K562 (cell line): ENCODE measurements around the gene TRAPPC2L. TPM values are rescaled to one million over a fixed set of nuclear protein-coding genes. Genes with fewer than 3 reads are reported as not detected.
A peak's percentile ranks its signal among the peaks of the same experiment; 100 is the strongest.

ENCODE experiments used
- ATAC-seq: fragments of 200-7000 bp; cut with Tn5 transposase; 3 replicates; pipeline ENCODE4 v1.9.1; 2020; ENCODE audit warnings: moderate library complexity
- BruUV-seq: library from RNA; stranded (reverse); fragments of 400-500 nt; replicated peaks from 2 replicates; lab custom pipeline; 2021; lab: Mats Ljungman, UMichigan
- CTCF ChIA-PET: fragments of 300-600 bp; formaldehyde crosslinking; extraction: SDS; loops from one replicate; lab custom pipeline; 2021; ENCODE audit warnings: low intra/inter-chr PET ratio; lab: Yijun Ruan, JAX
- POLR2A ChIA-PET: fragments of 300-600, 350-650 bp; sonication (Branson Sonifier 250); formaldehyde crosslinking; extraction: SDS; loops from one replicate; lab custom pipeline; 2021; ENCODE audit warnings: antibody characterized with exemption, inconsistent platforms; lab: Yijun Ruan, JAX
- DNase-seq, 4 experiments: peaks; one replicate each; pipeline versions ENCODE4 v3.0.0 to v3.0.0-alpha.2; 2011 to 2018; ENCODE audit warnings: low spot score in 3 of 4, mixed read lengths in 3 of 4; ENCODE audit errors: extremely low read depth in 1 of 4
- FAIRE-seq: peaks from 2 replicates; lab custom pipeline; 2011; peaks lifted over from hg19 to GRCh38; lab: Jason Lieb, UNC
- H2AFZ ChIP-seq: 2 replicates; pipeline ENCODE4 v1.6.0; 2011; ENCODE audit warnings: low read depth, low read length, control low read depth, inconsistent platforms
- H3K27ac ChIP-seq: fragments of 200-600 bp; 3 replicates; pipeline ENCODE4 v1.8.0; 2011; ENCODE audit warnings: low read depth, mild to moderate bottlenecking, control low read depth, inconsistent platforms, low read length, moderate library complexity, mixed read lengths; ENCODE audit errors: extremely low read depth
- H3K27me3 ChIP-seq, 2 experiments: fragments of 300-600 bp in 1 of 2; 2 replicates in 1 of 2; 3 replicates in 1 of 2; pipeline versions ENCODE4 v1.6.0 to v1.8.0; 2011; ENCODE audit warnings: inconsistent platforms in 2 of 2, low read length in 2 of 2, mild to moderate bottlenecking in 1 of 2, mixed read lengths in 1 of 2, moderate library complexity in 1 of 2; ENCODE audit not compliant: control insufficient read depth in 2 of 2, insufficient read depth in 2 of 2
- H3K36me3 ChIP-seq: fragments of 300-600 bp; 3 replicates; pipeline ENCODE4 v1.8.0; 2011; ENCODE audit warnings: mild to moderate bottlenecking, low read length, inconsistent platforms; ENCODE audit not compliant: control insufficient read depth, insufficient read depth
- H3K4me1 ChIP-seq, 2 experiments: fragments of 200-600 bp in 1 of 2; replicated peaks in 1 of 2; 2 replicates in 1 of 2; 3 replicates in 1 of 2; pipeline versions ENCODE4 v1.5.1 to v1.8.0; 2011; ENCODE audit warnings: inconsistent platforms in 2 of 2, low read length in 2 of 2, mild to moderate bottlenecking in 1 of 2, mixed read lengths in 1 of 2, moderate library complexity in 1 of 2; ENCODE audit not compliant: control insufficient read depth in 2 of 2, insufficient read depth in 2 of 2
- H3K4me2 ChIP-seq: 2 replicates; pipeline ENCODE4 v1.6.1; 2011; ENCODE audit warnings: low read length, control low read depth, inconsistent platforms, mixed read lengths; ENCODE audit not compliant: insufficient read depth
- H3K4me3 ChIP-seq: fragments of 200-600 bp; sonication (generic), shearing (Covaris generic); 2 replicates; pipeline ENCODE4 v1.5.1; 2016; ENCODE audit warnings: control low read depth, inconsistent platforms
- H3K79me2 ChIP-seq: fragments of 200-600 bp; 3 replicates; pipeline ENCODE4 v1.8.0; 2011; ENCODE audit warnings: low read length, inconsistent platforms; ENCODE audit not compliant: control insufficient read depth, insufficient read depth
- H3K9ac ChIP-seq, 2 experiments: 2 replicates each; pipeline versions ENCODE4 v1.6.0 to v1.6.1; 2011; ENCODE audit warnings: low read depth in 2 of 2, low read length in 2 of 2, control low read depth in 1 of 2, inconsistent platforms in 1 of 2, mild to moderate bottlenecking in 1 of 2, mixed read lengths in 1 of 2; ENCODE audit not compliant: insufficient read depth in 1 of 2
- H3K9me1 ChIP-seq: one replicate; pipeline ENCODE4 v1.6.0; 2011; ENCODE audit warnings: inconsistent platforms, mild to moderate bottlenecking, low read length, moderate library complexity; ENCODE audit not compliant: control insufficient read depth, insufficient read depth
- H3K9me3 ChIP-seq: replicated peaks from 2 replicates; pipeline ENCODE4 v1.5.1; 2011; ENCODE audit warnings: low read depth, low read length, inconsistent platforms; ENCODE audit not compliant: control insufficient read depth, insufficient read depth
- H4K20me1 ChIP-seq: replicated peaks from 2 replicates; pipeline ENCODE4 v1.6.1; 2011; ENCODE audit warnings: low read length, inconsistent platforms, mixed read lengths; ENCODE audit not compliant: control insufficient read depth, insufficient read depth
- POLR2G ChIP-seq: fragments of 200-400 bp; formaldehyde crosslinking; IDR thresholded peaks from 2 replicates; pipeline ENCODE4 v1.6.1; 2017; ENCODE audit warnings: low read depth, mild to moderate bottlenecking, antibody characterized with exemption, low read length, moderate library complexity
- RBFOX2 ChIP-seq: fragments of 200-400 bp; formaldehyde crosslinking; IDR thresholded peaks from 2 replicates; pipeline ENCODE4 v1.6.1; 2017; ENCODE audit warnings: low read depth, mild to moderate bottlenecking, low read length, moderate library complexity
- XRCC3 ChIP-seq: fragments of 450-650 bp; IDR thresholded peaks from 2 replicates; pipeline ENCODE4 v1.6.1; 2017; ENCODE audit warnings: mild to moderate bottlenecking, moderate library complexity
- WGBS: fragments of 100-300 bp; shearing (Covaris generic); methylation state at CpG from one replicate; pipeline ENCODE4 v1.1.6; 2016; ENCODE audit warnings: low coverage, mixed read lengths; ENCODE audit not compliant: insufficient coverage; ENCODE audit errors: missing lambda C conversion rate; 5-methylcytosine and 5-hydroxymethylcytosine counted together
- in situ Hi-C: fragments of 300-500 bp; cut with MboI; formaldehyde crosslinking; loops from 4 replicates; pipeline ENCODE4 v1.15.0; 2018; ENCODE audit warnings: inconsistent platforms, mixed read lengths
- intact Hi-C: fragments of 100-400 bp; cut with micrococcal nuclease; formaldehyde crosslinking; loops from 2 replicates; pipeline ENCODE4 v1.14.2; 2022
- polyA plus RNA-seq, 8 experiments: library from polyadenylated mRNA; depleted of rRNA in 4 of 8; stranded (reverse) in 5 of 8; unstranded in 3 of 8; fragments of >200 nt; fragmentation: Nextera tagmentation in 2 of 8; fragmentation: Illumina TruSeq in 1 of 8; extraction: Ambion mirVana in 2 of 8; extraction: Trizol in 1 of 8; gene quantifications; 2 replicates each; pipeline versions ENCODE4 v1.2.1 to v1.2.3, GENCODE V29; 2011 to 2014; ENCODE audit warnings: inconsistent platforms in 1 of 8, missing spikeins in 1 of 8
- total RNA-seq, 7 experiments: library from RNA; depleted of rRNA in 6 of 7; stranded (reverse); fragments of >200 nt in 6 of 7; fragmentation: Illumina TruSeq in 2 of 7; extraction: Trizol in 2 of 7; gene quantifications; 2 replicates each; pipeline versions ENCODE4 v1.2.1 to v1.2.3, GENCODE V29; 2011 to 2021; ENCODE audit warnings: low replicate concordance in 1 of 7
- TF ChIP-seq, protein P1 (sequence below): sonication (generic); formaldehyde crosslinking; IDR thresholded peaks from 2 replicates; pipeline ENCODE4 v1.8.1; 2023; ENCODE audit warnings: mild to moderate bottlenecking, missing genetic modification reagents

TRAPPC2L gene
- total and polyA plus RNA-seq, 9 of the 15 experiments (the other 6 are each of a cell fraction or from before 2014, with no cell fraction given), result 60.4 to 398 (median 97.5) TPM

DNA sequence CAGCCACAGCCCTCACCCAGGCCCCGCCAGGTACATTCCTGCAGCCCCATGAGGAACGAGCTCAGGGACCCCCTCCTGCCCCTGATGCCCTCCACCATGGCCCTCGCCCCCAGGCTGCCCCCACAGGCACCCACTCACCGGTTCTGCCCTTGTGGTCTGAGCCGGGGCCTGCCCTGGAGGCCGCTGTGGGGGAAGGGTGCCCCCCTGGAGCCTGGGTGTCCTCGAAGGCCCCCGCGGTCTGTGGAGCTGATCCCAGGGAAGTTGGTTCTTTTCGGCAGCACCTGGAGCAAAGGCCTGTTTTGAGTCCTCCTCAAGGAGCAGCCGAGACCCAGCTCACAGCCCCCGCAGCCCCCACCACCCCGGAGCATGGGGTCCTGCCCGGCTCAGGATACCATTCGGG, 7.2 kb downstream of the TRAPPC2L start:
- no peak overlapping the region for H3K27ac ChIP-seq
- H3K27me3 ChIP-seq, result no peaks in the 10 kb centered on the region
- no peak overlapping the region for H3K9ac ChIP-seq
- intact Hi-C loops, result no loop called here
- H3K4me1 ChIP-seq, result peaks cover 0 to 57% of the 10 kb centered on the region in 2 experiments; a peak in 2 of 5 replicates
- ChIA-PET POLR2A (interaction anchor here (0.6 to 1.3 kb wide), 4 partner anchors 13 to 1219 kb away, joined by 3 to 5 read pairs (median 4); no protein-coding TSS in a partner anchor), CTCF (no interaction called here)
- DNase-seq (no peak), FAIRE-seq (no peak), ATAC-seq (no peak)
- H2AFZ ChIP-seq, result no peak overlapping the region
- 0 out of 2 replicates have a peak, but pooled peaks cover 4% of the 10 kb centered on the region for H4K20me1 ChIP-seq
- no peak overlapping the region for H3K4me3 ChIP-seq
- no peaks in the 10 kb centered on the region for H3K79me2 ChIP-seq
- no peaks in the 10 kb centered on the region for H3K9me1 ChIP-seq
- 76% methylated on average over 8 of the region's 15 CpGs for WGBS
- H3K4me2 ChIP-seq, result no peak overlapping the region
- TF ChIP-seq POLR2G (peak; percentile 47; the same call in 1 of the 2 replicates), XRCC3 (no peak), RBFOX2 (peak; percentile 44; the same call in 1 of the 2 replicates)
- TF ChIP-seq, protein P1, sequence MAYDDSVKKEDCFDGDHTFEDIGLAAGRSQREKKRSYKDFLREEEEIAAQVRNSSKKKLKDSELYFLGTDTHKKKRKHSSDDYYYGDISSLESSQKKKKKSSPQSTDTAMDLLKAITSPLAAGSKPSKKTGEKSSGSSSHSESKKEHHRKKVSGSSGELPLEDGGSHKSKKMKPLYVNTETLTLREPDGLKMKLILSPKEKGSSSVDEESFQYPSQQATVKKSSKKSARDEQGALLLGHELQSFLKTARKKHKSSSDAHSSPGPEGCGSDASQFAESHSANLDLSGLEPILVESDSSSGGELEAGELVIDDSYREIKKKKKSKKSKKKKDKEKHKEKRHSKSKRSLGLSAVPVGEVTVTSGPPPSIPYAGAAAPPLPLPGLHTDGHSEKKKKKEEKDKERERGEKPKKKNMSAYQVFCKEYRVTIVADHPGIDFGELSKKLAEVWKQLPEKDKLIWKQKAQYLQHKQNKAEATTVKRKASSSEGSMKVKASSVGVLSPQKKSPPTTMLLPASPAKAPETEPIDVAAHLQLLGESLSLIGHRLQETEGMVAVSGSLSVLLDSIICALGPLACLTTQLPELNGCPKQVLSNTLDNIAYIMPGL (CRISPR knock-in tag), result no peak
- H3K36me3 ChIP-seq, result peaks cover 30% of the 10 kb centered on the region; the same call in 2 of the 3 replicates
- in situ Hi-C loops, result no loop called here
- H3K9me3 ChIP-seq, result no peaks in the 10 kb centered on the region
- no TSS peak for BruUV-seq
